Right lung (tissue), 5 donors: ENCODE results near the gene MEP1B. TPM values are rescaled to one million over a fixed set of nuclear protein-coding genes. Genes with fewer than 3 reads are reported as not detected.
"Not testable (repeated sequence)": the region's sequence is repeated elsewhere in the genome, so short reads cannot be mapped to it uniquely, and the experiment has no call there.

ENCODE experiments used
- DNase-seq, 2 donors: peaks; one replicate each; pipeline ENCODE4 v3.0.0-alpha.2; 2013
- polyA plus RNA-seq, 5 donors: library from polyadenylated mRNA; unstranded; fragments of 120-200 nt; gene quantifications; one replicate each; pipeline versions ENCODE4 v1.2.1 to v1.2.3, GENCODE V29; 2013; ENCODE audit warnings: inconsistent platforms in 1 of 5, low replicate concordance in 1 of 5; ENCODE audit not compliant: insufficient read length in 5 of 5, insufficient read depth in 1 of 5

Gene MEP1B
- polyA plus RNA-seq, 5 donors, result 0.09 to 0.46 (median 0.10) TPM

- DNase-seq, result no peak
These were observed 18.7 kb downstream of the MEP1B start for GRCh38 chr18:32208577-32208976.

- no peak for DNase-seq
These were observed 20.0 kb downstream of the MEP1B start for GRCh38 chr18:32209685-32210445.

- peak in 1 of 2 donors; percentile 10 for DNase-seq
These were observed 23.9 kb downstream of the MEP1B start for GRCh38 chr18:32213693-32214092.

GRCh38 chr18:32216390-32216789 lies 26.6 kb downstream of the MEP1B start:
- DNase-seq, result no peak

- DNase-seq, result no peak
These were observed 29.7 kb downstream of the MEP1B start for GRCh38 chr18:32219431-32220018.

GRCh38 chr18:32233348-32233747 lies 43.5 kb downstream of the MEP1B start:
- DNase-seq, result not testable (repeated sequence)

- no peak for DNase-seq
These were observed 47.2 kb downstream of the MEP1B start for GRCh38 chr18:32237049-32237448.

GRCh38 chr18:32238635-32239268 lies 48.9 kb downstream of the MEP1B start:
- no peak for DNase-seq

GRCh38 chr18:32242395-32242794 lies 52.6 kb downstream of the MEP1B start:
- DNase-seq, result no peak

- DNase-seq, result no peak
These were observed 53.5 kb downstream of the MEP1B start for GRCh38 chr18:32243358-32243757.

GRCh38 chr18:32244881-32245280 lies 55.0 kb downstream of the MEP1B start:
- no peak for DNase-seq

GRCh38 chr18:32249147-32249929 lies 59.5 kb downstream of the MEP1B start:
- DNase-seq, result no peak

GRCh38 chr18:32251466-32251865 lies 61.6 kb downstream of the MEP1B start:
- DNase-seq, result no peak

- DNase-seq, result no peak
These were observed 62.5 kb downstream of the MEP1B start for GRCh38 chr18:32252141-32252860.

GRCh38 chr18:32255570-32255969 lies 65.7 kb downstream of the MEP1B start:
- no peak for DNase-seq

GRCh38 chr18:32257084-32257785 lies 67.4 kb downstream of the MEP1B start:
- DNase-seq, result no peak

- DNase-seq, result no peak
These were observed 68.3 kb downstream of the MEP1B start for GRCh38 chr18:32258148-32258547.

- DNase-seq, result no peak
These were observed 68.8 kb downstream of the MEP1B start for GRCh38 chr18:32258558-32259204.

- DNase-seq, result no peak
These were observed 69.7 kb downstream of the MEP1B start for GRCh38 chr18:32259553-32259952.

GRCh38 chr18:32261003-32261402 lies 71.2 kb downstream of the MEP1B start:
- no peak for DNase-seq
